Mammary epithelial cell (primary cell): ENCODE data around the gene PRCD.

Source experiments
- CTCF ChIP-seq, 2 donors: IDR thresholded peaks in 1 of 2; conservative IDR thresholded peaks in 1 of 2; 2 replicates each; pipeline ENCODE4 v1.5.1; 2011 to 2012; ENCODE audit warnings: inconsistent platforms in 2 of 2, low read length in 2 of 2, mild to moderate bottlenecking in 2 of 2, control low read depth in 1 of 2, low read depth in 1 of 2; ENCODE audit not compliant: insufficient read depth in 1 of 2; ENCODE audit errors: extremely low read depth in 1 of 2
- EZH2 ChIP-seq: IDR thresholded peaks from 2 replicates; pipeline ENCODE4 v1.6.1; 2012; ENCODE audit warnings: low read length, inconsistent platforms, borderline replicate concordance

- TF ChIP-seq CTCF (conservative IDR thresholded peaks at IDR 0.05 in 1 of 2, IDR thresholded peaks at IDR 0.05 in 1 of 2; ENCODE audit: extremely low read depth in 1 of 2, insufficient read depth in 1 of 2, low read depth in 1 of 2, low read length in 2 of 2) = no peak
- no peak for TF ChIP-seq EZH2
These were observed 36.3 kb downstream of the PRCD start for GRCh38 chr17:76576189-76576588.
